Measurements from ENCODE around the gene CCDC24. TPM values are rescaled to one million over a fixed set of nuclear protein-coding genes. Genes with fewer than 3 reads are reported as not detected.

Gene CCDC24
- total and polyA plus RNA-seq, 2 of the 4 experiments (the other 2 are of a cell fraction), result 1.4 to 4.6 TPM

DNA sequence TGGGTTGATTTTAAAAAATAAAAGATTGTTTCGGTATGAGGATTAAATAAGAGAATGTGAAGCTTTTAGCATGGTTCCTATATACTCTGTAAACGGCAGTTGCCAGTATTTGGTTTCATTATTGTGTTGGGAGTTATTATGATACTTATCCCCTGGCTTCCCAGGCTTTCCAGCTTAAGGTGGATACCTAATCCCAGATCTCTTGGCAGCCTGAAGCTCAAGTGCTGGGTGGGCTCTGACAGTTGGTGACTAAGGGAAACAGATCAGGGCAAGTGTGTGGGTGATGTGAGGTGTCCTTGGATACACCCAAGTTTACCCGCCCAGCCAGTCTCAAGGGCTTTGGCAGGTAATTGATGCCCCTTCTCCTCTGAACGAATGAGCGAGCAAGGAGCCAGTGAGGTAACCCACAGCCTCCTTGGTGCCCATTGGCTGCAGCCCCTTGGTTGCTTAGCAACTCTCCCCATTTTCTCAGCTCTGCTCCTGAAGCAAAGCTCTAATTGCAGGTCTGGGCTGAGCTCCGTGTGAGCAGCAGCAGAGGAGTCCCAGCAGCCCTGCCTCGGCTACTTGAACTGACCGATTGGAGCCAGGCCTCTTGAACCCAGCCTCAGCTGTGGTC is 38.6 kb upstream of the CCDC24 start:
- Histone ChIP-seq H3K79me1 (ENCODE audit: low read depth in 1 of 2, low read length in 2 of 2) (peaks cover 29 to 43% of the 10 kb centered on the region in 2 experiments), H2AK5ac (ENCODE audit: low read depth, low read length) (no peak overlapping the region), H3K23ac (ENCODE audit: low read depth, low read length) (no peak overlapping the region), H3K4me2 (ENCODE audit: low read depth, low read length) (no peak overlapping the region), H3K27ac (ENCODE audit: insufficient read depth, low read length) (no peak overlapping the region), H3K4me1 (ENCODE audit: control insufficient read depth, insufficient read depth, low read length) (peaks cover 5% of the 10 kb centered on the region), H3K18ac (ENCODE audit: low read depth, low read length) (no peak overlapping the region), H3K4me3 (ENCODE audit: insufficient read depth, low read depth, low read length) (no peak overlapping the region), H3K14ac (replicated peaks; ENCODE audit: low read depth, low read length) (no peak overlapping the region), H2AK9ac (replicated peaks; ENCODE audit: low read depth, low read length, poor library complexity) (no peak overlapping the region), H3K4ac (ENCODE audit: low read depth, low read length) (no peak overlapping the region), H2BK20ac (ENCODE audit: low read depth, low read length) (no peak overlapping the region), H3K36me3 (ENCODE audit: control insufficient read depth, insufficient read depth, low read length) (peaks cover 14% of the 10 kb centered on the region), H4K8ac (ENCODE audit: low read depth in 2 of 2, low read length in 2 of 2) (no peak overlapping the region), H3K9me1 (ENCODE audit: insufficient read depth, low read length) (peaks cover 12% of the 10 kb centered on the region; the same call in 1 of the 2 replicates), H2BK5ac (ENCODE audit: low read depth, low read length, poor library complexity, severe bottlenecking) (no peak overlapping the region), H4K91ac (ENCODE audit: insufficient read depth, low read depth, low read length) (no peak overlapping the region), H2BK15ac (ENCODE audit: low read depth, low read length) (no peak overlapping the region), H2AFZ (replicated peaks; ENCODE audit: low read length, poor library complexity) (no peak overlapping the region), H2BK120ac (ENCODE audit: low read depth, low read length) (no peak overlapping the region), H3K27me3 (ENCODE audit: control insufficient read depth, insufficient read depth, low read length) (no peaks in the 10 kb centered on the region), H3K56ac (ENCODE audit: extremely low read depth, insufficient read depth, low read length) (no peak overlapping the region), H4K5ac (ENCODE audit: low read depth, low read length) (no peak overlapping the region), H4K20me1 (ENCODE audit: insufficient read depth, low read length) (peaks cover 21% of the 10 kb centered on the region), H3K9ac (ENCODE audit: low read depth, low read length) (no peak overlapping the region), H3K9me3 (ENCODE audit: control insufficient read depth, insufficient read depth, low read length) (no peaks in the 10 kb centered on the region)
- POLR2A ChIA-PET (ENCODE audit: unreplicated experiment), result no interaction called here
- 56 to 100% methylated on average over 1 to 3 of the region's 8 CpGs for WGBS, 2 experiments (ENCODE audit: extremely low coverage in 2 of 2, insufficient read length in 1 of 2)
- CTCF ChIA-PET, result no interaction called here
- intact Hi-C loops (cut with micrococcal nuclease) (no loop called here), dilution Hi-C loops (cut with HindIII; ENCODE audit: low sequenced_read_pairs, unreplicated experiment) (no loop called here), in situ Hi-C loops (cut with MboI; ENCODE audit: low sequenced_read_pairs) (loop anchor here (25.0 kb wide), 1 partner anchor 416 kb away; the partner anchor contains the start of gene PTPRF)
- BruUV-seq (replicated peaks), result no TSS peak
- TF ChIP-seq NFE2L2 (IDR thresholded peaks at IDR 0.05; ENCODE audit: low read depth, low read length) (no peak), RCOR1 (IDR thresholded peaks at IDR 0.05; ENCODE audit: insufficient replicate concordance, low read length) (no peak), SMC3 (IDR thresholded peaks at IDR 0.05; ENCODE audit: low read depth, low read length) (no peak), MAZ (IDR thresholded peaks at IDR 0.05; ENCODE audit: borderline replicate concordance, low read depth, low read length) (no peak), MXI1 (IDR thresholded peaks at IDR 0.05; ENCODE audit: borderline replicate concordance, low read depth, low read length) (no peak), RFX5 (IDR thresholded peaks at IDR 0.05; ENCODE audit: low read depth, low read length) (no peak), POLR2A (IDR thresholded peaks at IDR 0.05; ENCODE audit: low read depth, low read length) (no peak), CEBPB (IDR thresholded peaks at IDR 0.05; ENCODE audit: low read depth, low read length) (no peak)
- TF ChIP-seq, protein P1, sequence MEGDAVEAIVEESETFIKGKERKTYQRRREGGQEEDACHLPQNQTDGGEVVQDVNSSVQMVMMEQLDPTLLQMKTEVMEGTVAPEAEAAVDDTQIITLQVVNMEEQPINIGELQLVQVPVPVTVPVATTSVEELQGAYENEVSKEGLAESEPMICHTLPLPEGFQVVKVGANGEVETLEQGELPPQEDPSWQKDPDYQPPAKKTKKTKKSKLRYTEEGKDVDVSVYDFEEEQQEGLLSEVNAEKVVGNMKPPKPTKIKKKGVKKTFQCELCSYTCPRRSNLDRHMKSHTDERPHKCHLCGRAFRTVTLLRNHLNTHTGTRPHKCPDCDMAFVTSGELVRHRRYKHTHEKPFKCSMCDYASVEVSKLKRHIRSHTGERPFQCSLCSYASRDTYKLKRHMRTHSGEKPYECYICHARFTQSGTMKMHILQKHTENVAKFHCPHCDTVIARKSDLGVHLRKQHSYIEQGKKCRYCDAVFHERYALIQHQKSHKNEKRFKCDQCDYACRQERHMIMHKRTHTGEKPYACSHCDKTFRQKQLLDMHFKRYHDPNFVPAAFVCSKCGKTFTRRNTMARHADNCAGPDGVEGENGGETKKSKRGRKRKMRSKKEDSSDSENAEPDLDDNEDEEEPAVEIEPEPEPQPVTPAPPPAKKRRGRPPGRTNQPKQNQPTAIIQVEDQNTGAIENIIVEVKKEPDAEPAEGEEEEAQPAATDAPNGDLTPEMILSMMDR (conservative IDR thresholded peaks at IDR 0.05; ENCODE audit: low read depth, low read length), result no peak
- TF ChIP-seq, protein P2, sequence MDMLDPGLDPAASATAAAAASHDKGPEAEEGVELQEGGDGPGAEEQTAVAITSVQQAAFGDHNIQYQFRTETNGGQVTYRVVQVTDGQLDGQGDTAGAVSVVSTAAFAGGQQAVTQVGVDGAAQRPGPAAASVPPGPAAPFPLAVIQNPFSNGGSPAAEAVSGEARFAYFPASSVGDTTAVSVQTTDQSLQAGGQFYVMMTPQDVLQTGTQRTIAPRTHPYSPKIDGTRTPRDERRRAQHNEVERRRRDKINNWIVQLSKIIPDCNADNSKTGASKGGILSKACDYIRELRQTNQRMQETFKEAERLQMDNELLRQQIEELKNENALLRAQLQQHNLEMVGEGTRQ (IDR thresholded peaks at IDR 0.05; ENCODE audit: low read depth, low read length), result no peak
- no peak for ATAC-seq (ENCODE audit: low read depth)
- no peak for DNase-seq
